HepG2 (cell line): Measurements from ENCODE around the gene PSMD12. TPM values are rescaled to one million over a fixed set of nuclear protein-coding genes. Genes with fewer than 3 reads are reported as not detected.

Source experiments
- ATAC-seq: fragments of 200-7000 bp; cut with Tn5 transposase; 3 replicates; pipeline ENCODE4 v1.9.1; 2020; ENCODE audit warnings: mild to moderate bottlenecking, moderate library complexity
- BruUV-seq: library from RNA; stranded (reverse); fragments of 400-500 nt; replicated peaks from 2 replicates; lab custom pipeline; 2021; lab: Mats Ljungman, UMichigan
- CTCF ChIA-PET: fragments of 300-600 bp; formaldehyde crosslinking; extraction: SDS; loops from one replicate; lab custom pipeline; 2021; ENCODE audit warnings: low total read pairs, inconsistent platforms, low intra/inter-chr PET ratio; lab: Yijun Ruan, JAX
- POLR2A ChIA-PET: fragments of 350-600 bp; sonication (Branson Sonifier 250); formaldehyde crosslinking; loops from one replicate; lab custom pipeline; 2020; ENCODE audit warnings: antibody characterized with exemption, inconsistent platforms; lab: Yijun Ruan, JAX
- DNase-seq: peaks from one replicate; pipeline ENCODE4 v3.0.0-alpha.2; 2015; ENCODE audit warnings: low spot score
- FAIRE-seq: peaks from 3 replicates; lab custom pipeline; 2011; peaks lifted over from hg19 to GRCh38; lab: Jason Lieb, UNC
- H2AFZ ChIP-seq: one replicate; pipeline ENCODE4 v1.6.1; 2011; ENCODE audit warnings: low read length, inconsistent platforms
- H3K27ac ChIP-seq: fragments of 300-600 bp; 3 replicates; pipeline ENCODE4 v1.8.0; 2011; ENCODE audit warnings: mixed run types, mild to moderate bottlenecking, mixed read lengths, low read length, inconsistent platforms; ENCODE audit not compliant: insufficient read depth; ENCODE audit errors: extremely low read length
- H3K27me3 ChIP-seq, 2 experiments: fragments of 200-600 bp in 1 of 2; 2 replicates in 1 of 2; 3 replicates in 1 of 2; pipeline versions ENCODE4 v1.6.0 to v1.8.0; 2011; ENCODE audit warnings: low read length in 2 of 2, mild to moderate bottlenecking in 2 of 2, moderate library complexity in 2 of 2, inconsistent platforms in 1 of 2; ENCODE audit not compliant: insufficient read depth in 2 of 2, control insufficient read depth in 1 of 2
- H3K36me3 ChIP-seq, 2 experiments: fragments of 200-600 bp in 1 of 2; replicated peaks in 1 of 2; 2 replicates in 1 of 2; 3 replicates in 1 of 2; pipeline versions ENCODE4 v1.5.1 to v1.8.0; 2011; ENCODE audit warnings: low read length in 2 of 2, inconsistent platforms in 1 of 2; ENCODE audit not compliant: insufficient read depth in 2 of 2, control insufficient read depth in 1 of 2
- H3K4me1 ChIP-seq: 2 replicates; pipeline ENCODE4 v1.5.1; 2012; ENCODE audit warnings: low read length, inconsistent platforms; ENCODE audit not compliant: insufficient read depth
- H3K4me2 ChIP-seq: 2 replicates; pipeline ENCODE4 v1.6.0; 2011; ENCODE audit warnings: low read depth, low read length, inconsistent platforms
- H3K4me3 ChIP-seq, 3 experiments: fragments of 200-600 bp in 1 of 3; sonication (generic), shearing (Covaris generic) in 1 of 3; replicated peaks in 1 of 3; 2 replicates each; pipeline ENCODE4 v1.5.1; 2011 to 2016; ENCODE audit warnings: low read length in 3 of 3, inconsistent platforms in 2 of 3, low read depth in 2 of 3, mild to moderate bottlenecking in 2 of 3, control low read depth in 1 of 3, mixed read lengths in 1 of 3; ENCODE audit not compliant: insufficient read depth in 1 of 3
- H3K79me2 ChIP-seq: one replicate; pipeline ENCODE4 v1.6.1; 2011; ENCODE audit warnings: low read length, inconsistent platforms; ENCODE audit not compliant: insufficient read depth
- H3K9ac ChIP-seq: 2 replicates; pipeline ENCODE4 v1.6.0; 2011; ENCODE audit warnings: mild to moderate bottlenecking, low read depth, low read length, inconsistent platforms; ENCODE audit not compliant: insufficient read depth
- H3K9me3 ChIP-seq: 2 replicates; pipeline ENCODE4 v1.5.1; 2012; ENCODE audit warnings: mild to moderate bottlenecking, low read length
- H4K20me1 ChIP-seq: 2 replicates; pipeline ENCODE4 v1.6.0; 2011; ENCODE audit warnings: inconsistent platforms, mild to moderate bottlenecking, low read length, moderate library complexity; ENCODE audit not compliant: insufficient read depth
- FLYWCH1 ChIP-seq: sonication (generic); formaldehyde crosslinking; IDR thresholded peaks from 2 replicates; pipeline ENCODE4 v1.8.1; 2023; ENCODE audit warnings: mild to moderate bottlenecking, missing genetic modification reagents
- GTF3A ChIP-seq: sonication (generic); formaldehyde crosslinking; conservative IDR thresholded peaks from 2 replicates; pipeline ENCODE4 v1.4.0; 2020; ENCODE audit warnings: mild to moderate bottlenecking, missing genetic modification reagents
- SP2 ChIP-seq: sonication (generic); formaldehyde crosslinking; IDR thresholded peaks from 2 replicates; pipeline ENCODE4 v1.5.1; 2020; ENCODE audit warnings: mild to moderate bottlenecking, missing genetic modification reagents
- ZNF160 ChIP-seq: sonication (generic); formaldehyde crosslinking; IDR thresholded peaks from 2 replicates; pipeline ENCODE4 v1.8.0; 2022; ENCODE audit warnings: mild to moderate bottlenecking, inconsistent platforms, missing genetic modification reagents
- ZNF17 ChIP-seq: sonication (generic); formaldehyde crosslinking; IDR thresholded peaks from 2 replicates; pipeline ENCODE4 v1.5.0; 2020; ENCODE audit warnings: mild to moderate bottlenecking, missing genetic modification reagents
- ZNF670 ChIP-seq: sonication (generic); formaldehyde crosslinking; IDR thresholded peaks from 2 replicates; pipeline ENCODE4 v1.8.0; 2022; ENCODE audit warnings: mild to moderate bottlenecking, missing genetic modification reagents, borderline replicate concordance
- ZNF709 ChIP-seq: sonication (generic); formaldehyde crosslinking; IDR thresholded peaks from 2 replicates; pipeline ENCODE4 v1.5.0; 2020; ENCODE audit warnings: mild to moderate bottlenecking, missing genetic modification reagents
- WGBS: methylation state at CpG from one replicate; pipeline ENCODE4 v1.1.6; 2017; ENCODE audit warnings: low lambda C conversion rate; 5-methylcytosine and 5-hydroxymethylcytosine counted together
- in situ Hi-C: cut with HindIII; loops from 2 replicates; pipeline ENCODE4 v1.10.0; 2017; ENCODE audit warnings: low pct_unique_long_range_greater_than_20kb; ENCODE audit not compliant: extremely low pct_ligation_motif_present
- intact Hi-C: fragments of 100-400 bp; cut with micrococcal nuclease; formaldehyde crosslinking; loops from one replicate; pipeline ENCODE4 v1.10.0; 2022; ENCODE audit not compliant: unreplicated experiment
- polyA plus RNA-seq, 8 experiments: library from polyadenylated mRNA; depleted of rRNA in 3 of 8; stranded (reverse) in 7 of 8; unstranded in 1 of 8; fragments of >200 nt; fragmentation: Illumina TruSeq in 4 of 8; extraction: Trizol in 4 of 8; gene quantifications; 2 replicates each; pipeline versions ENCODE4 v1.2.1 to v1.2.3, GENCODE V29; 2011 to 2016; ENCODE audit warnings: low read depth in 4 of 8, missing spikeins in 1 of 8, mixed read lengths in 1 of 8; ENCODE audit not compliant: insufficient read depth in 1 of 8
- total RNA-seq, 5 experiments: library from RNA; depleted of rRNA; stranded (reverse); fragments of >200 nt; fragmentation: Illumina TruSeq; extraction: Trizol; gene quantifications; 2 replicates each; pipeline ENCODE4 v1.2.3, GENCODE V29; 2016; ENCODE audit warnings: low read depth in 1 of 5
- TF ChIP-seq, protein P1 (sequence below): sonication (generic); formaldehyde crosslinking; IDR thresholded peaks from 2 replicates; pipeline ENCODE4 v1.8.0; 2022; ENCODE audit warnings: missing genetic modification reagents, mild to moderate bottlenecking, borderline replicate concordance
- TF ChIP-seq, protein P2 (sequence below): sonication (generic); formaldehyde crosslinking; conservative IDR thresholded peaks from 2 replicates; pipeline ENCODE4 v1.4.0; 2020; ENCODE audit warnings: mild to moderate bottlenecking, missing genetic modification reagents, moderate library complexity
- TF ChIP-seq, protein P3 (sequence below): sonication (generic); formaldehyde crosslinking; IDR thresholded peaks from 2 replicates; pipeline ENCODE4 v1.8.0; 2022; ENCODE audit warnings: low read depth, missing genetic modification reagents
- TF ChIP-seq, protein P4 (sequence below): sonication (generic); formaldehyde crosslinking; IDR thresholded peaks from 2 replicates; pipeline ENCODE4 v1.4.0; 2020; ENCODE audit warnings: mild to moderate bottlenecking, missing genetic modification reagents

Gene PSMD12
- total and polyA plus RNA-seq, 2 of the 13 experiments (the other 11 are each of a cell fraction or from before 2014, with no cell fraction given), result 27.4 to 71.7 TPM

DNA sequence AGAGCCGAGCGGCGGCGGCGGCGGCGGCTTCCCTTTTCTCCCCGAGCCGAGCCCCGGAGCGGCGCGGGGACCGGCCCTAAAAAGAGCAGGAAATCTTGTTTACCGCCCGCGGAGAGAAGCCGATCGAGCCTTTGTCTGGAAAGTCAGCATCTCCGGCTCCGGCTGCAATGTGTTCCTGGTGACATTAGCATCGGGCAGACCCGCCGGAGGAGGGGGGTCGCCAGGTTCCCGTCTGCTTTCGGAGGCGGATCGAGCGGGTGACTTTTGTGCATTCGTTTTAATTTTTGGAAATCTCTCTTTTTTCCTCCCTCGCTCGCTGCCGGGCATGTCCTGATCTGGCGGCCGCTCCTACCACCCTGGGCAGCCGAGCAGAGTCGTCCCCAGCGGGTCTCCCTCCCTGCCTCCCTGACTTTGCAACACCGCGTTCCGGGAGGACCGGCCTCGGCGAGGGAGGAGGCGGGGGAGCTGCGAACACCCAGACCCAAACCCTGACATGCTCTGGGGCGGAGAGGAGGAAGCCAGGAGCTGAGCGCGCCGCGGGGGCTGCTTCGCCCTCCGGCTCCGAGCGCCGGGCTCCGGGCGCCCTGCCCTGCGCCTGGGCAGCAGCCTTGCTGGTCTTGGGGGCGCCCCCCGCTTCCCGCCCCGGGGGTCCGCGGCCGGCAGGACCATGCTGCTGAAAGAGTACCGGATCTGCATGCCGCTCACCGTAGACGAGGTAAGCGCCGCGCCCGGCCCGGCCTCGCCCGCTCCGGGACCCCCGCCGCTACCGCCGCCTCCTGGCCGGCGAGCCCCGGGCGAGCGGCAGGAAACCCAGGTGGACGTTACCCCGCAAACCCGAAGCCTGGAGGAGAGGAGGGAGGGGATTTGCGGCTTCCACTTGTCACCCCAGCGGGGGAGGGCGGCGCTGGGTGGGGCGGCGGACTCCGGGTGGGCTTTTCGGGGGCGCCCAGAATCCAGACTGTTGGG lies 11.4 kb upstream of the PSMD12 start:
- no peak overlapping the region for H3K27ac ChIP-seq
- no peak for TF ChIP-seq FLYWCH1 (CRISPR knock-in tag)
- TF ChIP-seq SP2, result no peak
- TF ChIP-seq, protein P1, sequence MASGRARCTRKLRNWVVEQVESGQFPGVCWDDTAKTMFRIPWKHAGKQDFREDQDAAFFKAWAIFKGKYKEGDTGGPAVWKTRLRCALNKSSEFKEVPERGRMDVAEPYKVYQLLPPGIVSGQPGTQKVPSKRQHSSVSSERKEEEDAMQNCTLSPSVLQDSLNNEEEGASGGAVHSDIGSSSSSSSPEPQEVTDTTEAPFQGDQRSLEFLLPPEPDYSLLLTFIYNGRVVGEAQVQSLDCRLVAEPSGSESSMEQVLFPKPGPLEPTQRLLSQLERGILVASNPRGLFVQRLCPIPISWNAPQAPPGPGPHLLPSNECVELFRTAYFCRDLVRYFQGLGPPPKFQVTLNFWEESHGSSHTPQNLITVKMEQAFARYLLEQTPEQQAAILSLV (CRISPR knock-in tag), result no peak
- TF ChIP-seq ZNF670 (CRISPR knock-in tag), result 0 out of 2 replicates have a peak, but pooled peaks have one; percentile 10
- TF ChIP-seq ZNF160 (CRISPR knock-in tag), result 0 out of 2 replicates have a peak, but pooled peaks have one; percentile 45
- no peak for TF ChIP-seq ZNF17
- TF ChIP-seq, protein P2, sequence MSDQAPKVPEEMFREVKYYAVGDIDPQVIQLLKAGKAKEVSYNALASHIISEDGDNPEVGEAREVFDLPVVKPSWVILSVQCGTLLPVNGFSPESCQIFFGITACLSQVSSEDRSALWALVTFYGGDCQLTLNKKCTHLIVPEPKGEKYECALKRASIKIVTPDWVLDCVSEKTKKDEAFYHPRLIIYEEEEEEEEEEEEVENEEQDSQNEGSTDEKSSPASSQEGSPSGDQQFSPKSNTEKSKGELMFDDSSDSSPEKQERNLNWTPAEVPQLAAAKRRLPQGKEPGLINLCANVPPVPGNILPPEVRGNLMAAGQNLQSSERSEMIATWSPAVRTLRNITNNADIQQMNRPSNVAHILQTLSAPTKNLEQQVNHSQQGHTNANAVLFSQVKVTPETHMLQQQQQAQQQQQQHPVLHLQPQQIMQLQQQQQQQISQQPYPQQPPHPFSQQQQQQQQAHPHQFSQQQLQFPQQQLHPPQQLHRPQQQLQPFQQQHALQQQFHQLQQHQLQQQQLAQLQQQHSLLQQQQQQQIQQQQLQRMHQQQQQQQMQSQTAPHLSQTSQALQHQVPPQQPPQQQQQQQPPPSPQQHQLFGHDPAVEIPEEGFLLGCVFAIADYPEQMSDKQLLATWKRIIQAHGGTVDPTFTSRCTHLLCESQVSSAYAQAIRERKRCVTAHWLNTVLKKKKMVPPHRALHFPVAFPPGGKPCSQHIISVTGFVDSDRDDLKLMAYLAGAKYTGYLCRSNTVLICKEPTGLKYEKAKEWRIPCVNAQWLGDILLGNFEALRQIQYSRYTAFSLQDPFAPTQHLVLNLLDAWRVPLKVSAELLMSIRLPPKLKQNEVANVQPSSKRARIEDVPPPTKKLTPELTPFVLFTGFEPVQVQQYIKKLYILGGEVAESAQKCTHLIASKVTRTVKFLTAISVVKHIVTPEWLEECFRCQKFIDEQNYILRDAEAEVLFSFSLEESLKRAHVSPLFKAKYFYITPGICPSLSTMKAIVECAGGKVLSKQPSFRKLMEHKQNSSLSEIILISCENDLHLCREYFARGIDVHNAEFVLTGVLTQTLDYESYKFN, result 0 out of 2 replicates have a peak, but pooled peaks have one; percentile 4
- TF ChIP-seq GTF3A, result peak; percentile 1; the same call in 1 of the 2 replicates
- TF ChIP-seq, protein P3, sequence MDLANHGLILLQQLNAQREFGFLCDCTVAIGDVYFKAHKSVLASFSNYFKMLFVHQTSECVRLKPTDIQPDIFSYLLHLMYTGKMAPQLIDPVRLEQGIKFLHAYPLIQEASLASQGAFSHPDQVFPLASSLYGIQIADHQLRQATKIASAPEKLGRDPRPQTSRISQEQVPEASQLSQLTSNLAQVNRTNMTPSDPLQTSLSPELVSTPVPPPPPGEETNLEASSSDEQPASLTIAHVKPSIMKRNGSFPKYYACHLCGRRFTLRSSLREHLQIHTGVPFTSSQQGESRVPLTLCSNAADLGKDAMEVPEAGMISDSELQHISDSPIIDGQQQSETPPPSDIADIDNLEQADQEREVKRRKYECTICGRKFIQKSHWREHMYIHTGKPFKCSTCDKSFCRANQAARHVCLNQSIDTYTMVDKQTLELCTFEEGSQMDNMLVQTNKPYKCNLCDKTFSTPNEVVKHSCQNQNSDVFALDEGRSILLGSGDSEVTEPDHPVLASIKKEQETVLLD (CRISPR knock-in tag), result peak; percentile 19; the same call in 1 of the 2 replicates
- TF ChIP-seq, protein P4, sequence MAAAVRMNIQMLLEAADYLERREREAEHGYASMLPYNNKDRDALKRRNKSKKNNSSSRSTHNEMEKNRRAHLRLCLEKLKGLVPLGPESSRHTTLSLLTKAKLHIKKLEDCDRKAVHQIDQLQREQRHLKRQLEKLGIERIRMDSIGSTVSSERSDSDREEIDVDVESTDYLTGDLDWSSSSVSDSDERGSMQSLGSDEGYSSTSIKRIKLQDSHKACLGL (CRISPR knock-in tag), result no peak
- peak; percentile 60; the same call in 1 of the 2 replicates for TF ChIP-seq ZNF709 (CRISPR knock-in tag)

More for the DNA sequence above, 11.4 kb upstream of the PSMD12 start:
- Histone ChIP-seq H3K4me1 (peaks cover 42% of the 10 kb centered on the region), H3K4me3 (peak overlapping the region; percentile 87 to 90 (median 87)), H3K36me3 (no peaks in the 10 kb centered on the region), H3K27me3 (0 out of 5 replicates have a peak, but pooled peaks cover 0 to 6% of the 10 kb centered on the region in 2 experiments), H3K9me3 (no peaks in the 10 kb centered on the region), H3K9ac (peak overlapping the region; percentile 68), H2AFZ (no peak overlapping the region), H4K20me1 (no peaks in the 10 kb centered on the region), H3K79me2 (no peaks in the 10 kb centered on the region), H3K4me2 (peak overlapping the region; percentile 99)
- CTCF ChIA-PET, result interaction anchor here (0.7 to 2.5 kb wide), 9 partner anchors 9 to 312 kb away, joined by 3 to 21 read pairs (median 5); no protein-coding TSS in a partner anchor
- ATAC-seq, result peak; percentile 68
- TSS peak; percentile 49 for BruUV-seq
- no peak for DNase-seq
- FAIRE-seq, result no peak
- WGBS, result under 1% methylated on average over 32 of the region's 100 CpGs
- POLR2A ChIA-PET, result interaction anchor here (0.7 to 2.5 kb wide), 3 partner anchors 11 to 339 kb away, joined by 3 to 12 read pairs (median 4); partner anchors contain the start of gene PSMD12
- intact Hi-C loops (loop anchor here (1.0 to 5.0 kb wide), 2 partner anchors 11 to 255 kb away; partner anchors contain the start of gene PSMD12), in situ Hi-C loops (loop anchor here (5.0 to 10.0 kb wide), 3 partner anchors 90 to 315 kb away; no protein-coding TSS in a partner anchor)
